IPS-11a (cell line): ENCODE data around the gene MYO1B.

Experiments used
- H3K4me3 ChIP-seq: one replicate; pipeline ENCODE4 v1.5.1; 2013; ENCODE audit warnings: low read depth, low read length, control low read depth

MYO1B gene

DNA sequence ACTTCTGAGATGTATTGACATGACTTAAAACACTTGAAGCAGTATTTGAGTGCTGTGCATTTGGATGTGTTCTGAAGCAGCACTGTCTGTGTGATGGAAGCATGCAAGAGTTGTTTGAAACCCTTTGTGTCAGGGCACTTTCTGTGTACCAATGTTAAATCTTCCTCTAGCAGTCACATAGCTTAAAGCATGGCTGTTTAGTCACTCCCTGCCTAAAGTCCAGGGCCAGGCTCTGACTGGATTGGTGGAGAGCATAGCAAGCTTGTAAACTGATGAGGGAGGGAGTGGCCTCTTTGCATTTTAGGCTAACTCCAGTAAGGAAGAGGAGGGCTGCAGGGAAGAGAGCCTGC, 73.5 kb downstream of the MYO1B start:
- H3K4me3 ChIP-seq, result no peak overlapping the region

DNA sequence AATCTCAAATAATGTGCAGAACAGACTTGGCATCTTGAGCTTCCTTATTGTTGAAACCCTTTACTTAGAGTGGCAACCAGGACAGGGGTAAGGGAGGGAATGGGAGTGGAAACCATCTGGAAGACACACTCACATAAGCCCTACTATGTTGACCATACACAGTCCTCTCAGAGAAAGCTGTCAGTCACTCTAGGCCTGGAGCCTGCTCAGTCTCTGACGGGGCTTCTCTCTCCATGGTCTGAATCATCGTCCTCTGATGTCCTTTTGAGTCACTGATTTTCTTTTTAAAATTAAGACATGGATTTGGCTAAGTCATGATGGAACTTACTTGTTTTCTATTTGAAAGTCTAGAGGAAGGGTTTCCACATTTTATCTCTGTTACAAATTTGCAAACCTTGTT, 74.0 kb downstream of the MYO1B start:
- no peak overlapping the region for H3K4me3 ChIP-seq

DNA sequence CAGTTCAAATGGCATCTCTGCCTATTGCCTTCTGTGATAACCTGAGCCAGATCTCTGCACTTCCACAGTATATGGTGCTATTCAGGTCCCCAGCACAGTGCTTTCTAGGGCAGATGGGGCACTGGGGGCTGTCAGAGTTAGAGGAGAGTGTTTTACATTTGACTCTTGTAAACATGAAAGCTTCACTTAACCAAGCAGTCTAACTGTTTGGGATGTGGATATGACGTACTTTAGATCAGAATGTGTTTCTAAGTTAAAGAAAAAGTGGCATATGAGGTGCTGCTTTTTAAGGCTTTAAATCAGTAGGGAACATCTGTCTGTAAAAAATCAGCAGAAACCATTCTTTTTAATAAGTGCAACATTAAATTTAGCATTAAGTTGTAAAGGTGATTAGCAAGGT, 75.7 kb downstream of the MYO1B start:
- H3K4me3 ChIP-seq, result no peak overlapping the region

DNA sequence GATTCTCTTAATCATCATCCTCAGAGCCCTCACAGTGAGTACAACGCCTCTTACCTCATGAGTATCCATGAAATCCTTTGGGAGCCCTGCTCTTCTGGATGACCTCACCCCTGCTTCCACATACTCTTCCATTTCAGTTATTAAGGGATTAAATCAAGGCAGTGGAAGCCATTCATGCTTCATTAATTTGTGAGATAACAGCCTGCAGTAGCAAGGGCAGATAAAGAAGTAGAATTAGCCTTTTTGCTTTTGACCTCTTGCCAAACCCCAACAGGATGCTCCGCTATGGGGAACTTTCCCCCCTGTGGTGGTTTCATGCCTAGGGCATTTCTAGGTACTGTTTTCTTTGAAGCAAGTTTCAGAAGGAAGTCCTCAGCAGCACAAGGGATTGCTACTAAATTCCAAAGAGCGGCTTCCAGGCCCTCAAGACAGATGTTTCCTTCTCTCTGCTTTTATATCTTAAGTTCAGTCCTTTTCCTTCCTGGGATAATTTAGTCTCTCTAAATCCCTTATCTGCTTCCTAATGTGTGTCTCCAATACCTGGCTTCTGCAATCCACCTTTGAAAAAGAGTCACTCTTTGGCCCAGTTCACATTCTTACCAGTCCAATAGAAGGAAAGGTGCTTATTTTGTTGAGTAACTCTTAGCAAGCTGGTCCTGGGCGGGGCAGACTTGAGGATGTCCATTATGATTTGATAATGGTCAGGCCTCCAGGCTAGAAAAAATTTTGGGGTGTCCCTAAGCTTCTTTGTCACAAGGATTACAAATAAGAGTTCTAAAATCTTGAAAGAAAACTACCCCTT, 76.9 kb downstream of the MYO1B start:
- H3K4me3 ChIP-seq, result no peak overlapping the region

DNA sequence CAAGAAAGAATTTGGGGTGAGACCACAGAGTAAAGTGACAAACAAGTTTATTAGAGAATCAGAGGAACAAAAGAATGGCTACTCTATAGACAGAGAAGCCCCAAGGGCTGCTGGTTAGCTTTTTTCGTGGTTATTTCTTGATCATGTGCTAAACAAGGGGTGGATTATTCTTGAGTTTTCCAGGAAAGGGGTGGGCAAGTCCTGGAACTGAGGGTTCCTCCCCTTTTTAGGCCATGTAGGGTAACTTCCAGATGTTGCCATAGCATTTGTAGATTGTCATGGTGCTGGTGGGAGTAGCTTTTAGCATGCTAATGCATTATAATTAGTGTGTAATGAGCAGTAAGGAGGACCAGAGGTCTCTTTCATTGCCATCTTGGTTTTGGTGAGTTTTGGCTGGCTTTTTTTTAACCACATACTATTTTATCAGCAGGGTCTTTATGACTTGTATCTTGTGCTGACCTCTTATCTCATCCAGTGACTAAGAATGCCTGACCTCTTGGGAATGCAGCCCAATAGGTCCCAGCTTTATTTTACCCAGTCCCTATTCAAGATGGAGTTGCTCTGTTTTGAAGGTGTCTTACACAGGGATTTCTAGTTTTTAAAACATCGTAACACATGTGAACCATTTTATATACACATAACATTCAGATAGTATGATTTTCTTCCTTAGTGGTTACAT, 77.8 kb downstream of the MYO1B start:
- H3K4me3 ChIP-seq, result no peak overlapping the region

DNA sequence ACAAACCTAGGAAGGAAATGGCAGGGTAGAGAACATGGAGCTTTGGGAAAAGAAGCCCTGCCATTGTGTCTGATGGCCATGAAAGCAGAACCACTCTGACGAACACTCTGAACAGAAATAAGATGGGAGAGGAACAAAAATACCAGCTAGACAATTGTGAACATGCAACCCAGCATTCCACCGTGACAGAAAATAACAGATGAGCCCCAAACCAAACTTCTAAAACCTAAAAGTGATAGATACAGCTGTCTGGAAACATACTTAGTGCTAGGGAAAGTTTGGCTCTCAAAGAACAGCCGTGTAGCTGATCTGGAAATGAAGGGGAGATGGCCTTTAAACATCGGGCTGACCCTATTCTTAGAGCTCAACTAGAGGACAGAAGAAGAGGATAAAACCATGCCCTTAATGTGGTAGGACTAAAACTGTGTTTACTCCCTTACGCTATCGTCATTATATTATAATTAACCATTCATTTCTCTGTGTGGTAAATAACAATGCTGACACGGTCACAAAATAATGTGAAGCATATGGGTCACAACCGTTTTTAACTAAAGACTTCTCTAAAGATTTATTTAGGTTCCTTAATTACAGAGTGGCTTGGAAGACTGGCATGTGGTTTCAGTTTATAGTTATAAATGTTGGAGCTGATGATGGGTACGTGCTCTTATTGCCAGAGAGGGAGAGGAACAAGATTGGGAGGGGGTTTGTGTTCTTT, 80.6 kb downstream of the MYO1B start:
- H3K4me3 ChIP-seq, result no peak overlapping the region

DNA sequence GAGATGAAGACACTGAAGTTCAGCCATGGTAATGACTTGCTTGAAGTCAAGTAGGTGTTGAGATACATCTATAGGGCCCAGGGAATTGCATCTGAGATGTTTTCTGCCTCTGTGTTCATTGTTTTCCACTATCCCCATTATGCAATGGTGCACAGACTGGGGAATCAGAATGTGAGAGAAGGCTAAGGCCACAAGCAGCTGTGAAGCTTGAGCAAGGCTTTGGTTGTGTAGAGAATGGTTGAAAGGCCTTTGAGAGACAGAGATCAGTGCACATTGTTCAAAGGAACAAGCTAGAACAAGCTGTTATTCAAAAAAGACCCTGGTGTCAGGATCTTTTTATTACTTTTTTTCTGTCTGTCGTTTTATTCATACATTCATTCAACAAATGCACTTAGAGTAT, 82.3 kb downstream of the MYO1B start:
- H3K4me3 ChIP-seq, result no peak overlapping the region

DNA sequence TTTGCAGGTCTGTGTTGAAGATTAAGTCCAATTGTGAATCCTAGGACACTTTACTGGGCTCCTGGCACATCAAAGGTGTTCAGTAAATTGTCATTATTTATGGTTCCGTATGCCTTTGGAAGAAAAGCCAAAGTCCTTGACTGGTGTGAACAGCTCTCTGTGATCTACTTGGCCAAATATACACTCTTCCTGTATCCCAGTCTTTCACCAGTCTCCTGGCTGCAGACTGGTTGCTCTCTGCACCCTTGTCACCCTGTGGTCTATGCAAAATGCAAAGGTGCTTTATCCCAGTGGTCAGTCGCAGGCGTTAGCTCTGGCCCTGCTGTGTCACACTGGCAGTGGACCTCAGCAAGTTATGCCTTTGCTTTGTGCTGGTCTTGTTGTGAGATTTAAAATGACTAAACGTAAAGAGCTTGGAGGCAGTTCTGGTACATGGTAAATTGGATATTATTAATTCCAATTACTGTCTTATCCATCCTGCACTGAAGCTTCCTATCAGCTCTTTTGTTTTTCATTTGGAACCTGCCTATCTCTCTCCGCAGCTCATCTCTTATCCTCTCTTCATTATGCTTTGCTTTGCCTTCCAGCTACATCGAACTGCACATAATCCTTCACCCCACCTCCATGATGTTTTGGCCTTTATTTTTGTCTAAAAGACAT, 83.1 kb downstream of the MYO1B start:
- H3K4me3 ChIP-seq, result no peak overlapping the region

DNA sequence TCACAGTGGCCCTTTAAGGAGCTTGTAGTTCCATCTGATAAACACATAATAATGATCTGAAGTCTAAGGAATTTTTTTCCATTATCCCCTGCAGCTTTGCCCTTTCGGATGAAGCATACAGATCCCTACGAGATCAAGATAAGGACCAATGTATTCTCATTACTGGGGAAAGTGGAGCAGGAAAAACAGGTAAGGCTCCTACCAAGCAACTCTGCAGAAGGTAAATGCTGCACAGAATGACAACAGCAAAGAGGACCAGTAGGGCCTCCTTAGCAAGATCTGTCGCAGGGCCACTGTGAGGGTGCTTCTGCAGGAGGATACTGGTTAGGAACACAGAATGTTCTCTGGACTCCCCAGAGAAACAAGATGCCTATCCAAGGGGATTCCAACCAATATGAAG, 84.6 kb downstream of the MYO1B start:
- no peak overlapping the region for H3K4me3 ChIP-seq

DNA sequence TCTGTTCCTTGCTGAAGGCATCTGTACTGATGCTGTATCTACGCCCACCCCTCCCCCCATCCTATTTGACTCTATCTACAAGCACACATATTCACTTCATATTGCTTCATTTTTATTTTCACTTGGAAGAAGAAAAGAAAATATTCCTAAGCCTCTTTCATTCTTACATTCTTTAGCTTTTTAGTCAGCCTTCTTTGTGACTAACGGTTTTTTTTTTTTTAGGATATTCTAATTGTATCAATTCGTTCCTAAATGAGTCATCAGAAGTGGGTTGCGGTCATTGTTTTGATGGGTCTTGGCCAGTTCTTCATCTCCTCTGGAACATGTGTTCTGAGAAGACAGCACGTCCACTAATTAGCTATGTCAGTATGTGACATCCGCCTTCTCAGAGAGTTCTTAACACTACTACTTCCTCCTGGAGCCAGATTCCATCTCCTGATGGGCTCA, 88.7 kb downstream of the MYO1B start:
- H3K4me3 ChIP-seq, result no peak overlapping the region

DNA sequence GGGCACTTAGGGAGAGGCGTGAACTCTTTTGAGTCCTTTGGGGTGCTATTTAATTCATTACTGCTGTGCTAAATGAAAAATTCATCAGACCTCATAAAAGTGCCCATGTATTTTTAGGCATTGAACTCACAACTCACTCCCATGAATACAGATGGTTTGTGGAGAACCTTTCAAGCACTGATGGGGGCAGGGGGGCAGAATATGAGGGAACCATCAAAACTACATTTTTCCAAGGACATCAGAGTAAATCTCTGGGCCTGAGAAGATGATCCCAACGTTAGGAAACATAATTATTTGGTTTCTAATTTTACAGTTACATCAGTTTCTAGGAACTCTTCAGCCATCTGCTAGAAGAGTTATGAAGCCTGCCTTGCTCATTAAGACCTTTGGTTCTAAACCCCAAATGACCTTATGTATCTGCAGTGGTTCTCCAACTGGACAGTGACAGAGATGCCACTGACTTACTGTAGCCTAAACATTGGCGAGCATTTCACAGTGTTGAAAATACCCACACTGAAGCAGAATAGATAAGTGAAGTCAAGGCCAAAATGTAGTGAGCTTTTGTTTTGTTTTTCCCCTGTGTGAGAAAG, 90.8 kb downstream of the MYO1B start:
- H3K4me3 ChIP-seq, result no peak overlapping the region

DNA sequence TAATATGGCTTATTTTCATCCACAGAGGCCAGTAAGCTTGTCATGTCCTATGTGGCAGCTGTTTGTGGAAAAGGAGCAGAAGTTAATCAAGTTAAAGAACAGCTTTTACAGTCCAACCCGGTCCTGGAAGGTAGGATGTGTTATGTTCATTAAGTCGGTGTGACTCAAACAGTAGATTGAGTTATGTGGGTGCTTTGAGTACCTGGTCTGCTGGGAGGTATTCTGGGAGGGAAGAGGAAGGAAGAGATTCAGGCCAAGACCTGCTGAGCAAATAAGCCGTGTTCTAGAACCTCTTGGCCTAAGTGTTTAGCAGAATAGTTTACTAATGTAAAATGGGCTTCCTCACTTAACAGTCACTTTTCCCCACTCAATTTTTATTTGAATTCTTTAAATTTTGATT, 96.2 kb downstream of the MYO1B start:
- no peak overlapping the region for H3K4me3 ChIP-seq

DNA sequence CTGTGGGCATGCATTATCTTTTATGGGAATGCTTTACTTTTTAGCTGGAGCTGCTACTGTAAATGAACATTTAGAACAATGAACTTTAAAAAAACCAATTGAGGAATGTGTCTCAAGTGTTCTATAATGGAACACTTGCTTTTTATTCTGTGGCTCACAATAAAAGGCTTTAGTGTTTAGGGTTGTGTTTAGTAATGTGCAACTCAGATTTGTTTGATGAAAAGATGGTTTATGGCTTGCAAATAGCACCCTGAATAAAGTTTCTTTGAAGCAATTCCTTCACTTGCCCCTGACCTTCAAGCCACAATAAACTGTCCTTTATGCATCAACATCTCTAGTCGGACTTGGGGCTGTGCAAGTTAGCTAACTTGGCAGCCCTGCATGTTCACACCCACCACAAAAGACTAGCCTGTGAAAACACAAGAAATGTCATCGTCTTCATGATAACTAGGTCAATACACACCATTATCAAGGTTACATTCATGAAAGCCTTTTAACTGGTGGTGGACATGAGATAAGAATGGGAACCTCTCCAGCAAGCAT, 98.7 kb downstream of the MYO1B start:
- H3K4me3 ChIP-seq, result no peak overlapping the region

DNA sequence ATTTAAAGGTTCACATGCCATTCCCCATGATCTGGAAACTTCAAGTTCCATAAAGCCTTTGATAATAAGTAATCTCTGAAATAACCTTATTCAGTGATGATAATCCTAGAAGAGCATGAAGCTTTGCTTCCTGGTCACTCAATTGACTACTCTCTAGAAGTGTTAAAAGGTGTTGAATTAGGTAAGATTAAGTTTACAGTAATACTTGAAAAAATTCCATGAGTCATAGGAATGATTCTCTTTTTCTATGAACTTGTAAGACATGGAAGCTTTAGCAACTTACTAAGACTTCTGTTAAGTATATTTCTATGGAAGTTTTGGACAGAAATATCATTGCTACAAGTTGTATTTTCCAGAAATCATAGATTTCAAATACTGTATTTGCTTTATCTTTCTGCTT, 100.6 kb downstream of the MYO1B start:
- no peak overlapping the region for H3K4me3 ChIP-seq

DNA sequence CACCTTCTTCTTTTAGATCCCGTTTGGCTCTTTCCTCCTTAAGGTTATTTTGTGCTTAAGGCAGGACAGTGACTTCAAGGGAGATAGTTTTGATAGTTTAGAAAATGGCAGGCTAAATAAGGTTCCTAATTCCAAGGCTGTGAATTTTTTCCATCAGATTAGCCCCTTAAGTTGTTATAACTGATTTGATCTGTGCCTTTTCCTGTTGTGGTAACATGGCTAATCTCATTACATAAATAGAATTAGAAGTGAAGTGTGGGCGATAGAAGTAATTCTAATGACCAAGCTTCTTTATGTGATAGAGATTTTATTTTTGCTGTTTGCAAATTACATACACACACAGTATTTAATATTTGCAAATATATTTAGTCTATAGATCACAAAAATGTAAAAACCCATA, 102.0 kb downstream of the MYO1B start:
- no peak overlapping the region for H3K4me3 ChIP-seq

DNA sequence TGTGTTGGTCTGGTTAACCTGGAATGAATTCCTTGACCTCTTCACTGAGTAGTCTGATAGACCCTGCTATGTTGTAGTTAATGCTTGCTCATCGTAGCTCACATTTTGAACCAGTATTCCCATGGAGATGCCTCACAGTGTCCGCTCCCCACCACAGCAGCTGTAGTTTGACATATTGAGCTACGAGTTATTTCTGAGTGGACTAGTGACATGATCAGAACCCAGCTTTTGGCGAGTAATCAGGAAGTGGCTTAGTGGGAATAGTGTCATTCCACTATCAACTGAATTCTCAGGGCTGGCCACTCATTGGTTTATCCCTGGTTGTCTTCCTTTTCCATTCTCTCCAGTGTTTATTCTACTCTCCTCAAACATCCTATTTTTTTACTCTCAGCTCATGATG, 102.7 kb downstream of the MYO1B start:
- no peak overlapping the region for H3K4me3 ChIP-seq

DNA sequence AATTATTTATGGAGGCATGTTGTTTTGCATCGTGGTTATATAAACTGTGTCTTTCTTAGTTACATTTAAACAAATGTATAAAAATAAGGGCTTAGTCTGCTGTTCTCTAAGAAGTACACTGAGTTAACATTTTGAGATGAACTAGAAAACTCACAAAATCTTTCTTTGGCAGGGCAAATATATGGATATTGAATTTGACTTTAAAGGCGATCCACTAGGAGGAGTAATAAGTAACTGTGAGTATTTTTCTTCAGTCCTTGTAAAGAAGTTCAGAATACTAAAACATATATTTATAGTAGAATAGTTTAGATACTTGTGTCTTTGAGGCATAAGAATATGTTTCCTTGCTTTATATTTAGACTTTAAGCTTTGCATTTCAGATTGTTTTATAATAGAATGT, 104.8 kb downstream of the MYO1B start:
- H3K4me3 ChIP-seq, result no peak overlapping the region

DNA sequence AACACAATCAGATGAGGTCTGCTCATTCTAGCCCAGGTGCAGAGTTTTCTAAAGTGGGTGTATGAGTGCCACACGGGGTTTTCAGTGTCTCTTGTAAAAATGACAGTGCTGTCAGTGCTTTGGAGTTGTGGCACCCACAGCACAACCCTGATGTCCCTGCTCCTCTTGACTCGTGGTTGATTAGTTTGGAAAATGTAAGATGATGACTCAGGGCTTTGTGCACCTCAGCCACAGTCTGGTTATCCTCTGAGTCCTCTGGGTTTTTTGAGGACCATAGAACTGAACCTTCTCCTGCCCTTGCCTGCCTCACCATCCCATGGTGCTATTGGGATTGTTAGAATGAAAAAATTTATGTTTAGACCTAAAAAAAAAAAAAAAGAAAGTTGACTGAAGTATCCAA, 105.6 kb downstream of the MYO1B start:
- no peak overlapping the region for H3K4me3 ChIP-seq

DNA sequence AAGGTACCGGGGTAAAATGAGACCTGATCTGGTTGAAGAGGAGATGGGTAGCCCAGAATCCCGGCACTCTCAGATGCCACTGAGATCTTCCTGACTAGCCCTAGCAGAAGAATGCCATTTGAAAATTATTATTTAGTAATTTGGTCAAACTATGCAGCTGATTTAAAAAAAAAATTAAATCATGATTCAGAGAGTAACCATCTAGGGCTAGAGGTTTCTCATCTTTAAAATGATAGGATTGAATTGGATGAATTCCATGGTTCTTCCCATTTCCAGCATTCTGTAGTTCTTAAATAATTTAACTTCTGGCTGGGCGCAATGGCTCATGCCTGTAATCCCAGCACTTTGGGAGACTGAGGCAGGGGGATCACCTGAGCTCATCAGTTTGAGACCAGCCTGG, 106.1 kb downstream of the MYO1B start:
- H3K4me3 ChIP-seq, result no peak overlapping the region

DNA sequence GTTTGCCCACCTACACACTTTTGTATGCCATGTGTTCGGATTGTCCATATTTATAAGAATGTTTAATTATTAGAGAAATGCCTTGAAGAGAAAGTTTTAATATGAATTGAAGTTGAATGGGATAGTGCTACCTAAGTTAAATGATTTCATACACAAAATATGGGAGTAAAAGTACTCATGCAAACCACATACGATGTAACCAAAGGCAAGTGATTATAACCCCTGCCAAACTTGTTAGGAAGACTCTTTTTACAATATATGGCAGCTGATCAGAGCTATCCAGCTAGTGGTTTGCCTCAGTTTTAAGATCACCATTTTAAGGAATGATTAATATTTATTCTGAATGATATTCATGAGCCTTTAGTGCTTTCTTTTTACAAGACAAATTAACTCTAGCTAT, 106.7 kb downstream of the MYO1B start:
- no peak overlapping the region for H3K4me3 ChIP-seq

DNA sequence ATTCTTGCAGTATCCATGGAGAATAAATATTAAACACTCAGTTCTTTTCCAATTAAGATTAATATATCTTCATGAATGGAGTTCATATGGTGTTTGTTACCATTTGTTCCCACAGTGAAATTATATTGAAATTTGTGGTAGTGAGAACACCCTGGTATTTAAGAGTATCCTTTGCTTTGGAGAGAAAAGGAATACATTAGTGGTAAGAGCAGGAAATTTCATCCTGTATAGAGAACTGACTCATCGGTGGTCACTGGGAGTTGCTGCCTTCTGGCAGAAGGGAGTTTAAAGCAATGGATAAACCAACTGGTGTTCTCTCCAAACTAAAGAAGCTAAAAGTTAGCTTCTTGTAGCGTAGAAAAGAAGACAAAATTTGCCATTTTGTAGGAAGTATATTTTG, 107.3 kb downstream of the MYO1B start:
- H3K4me3 ChIP-seq, result no peak overlapping the region
